ENCODE data around the gene CRISP3.

- TF ChIP-seq YY1 (IDR thresholded peaks at IDR 0.05; ENCODE audit: low read depth) (no peak), FOXM1 (IDR thresholded peaks at IDR 0.05; ENCODE audit: borderline replicate concordance, low read depth) (no peak), CEBPB (IDR thresholded peaks at IDR 0.05) (no peak), REST (IDR thresholded peaks at IDR 0.05; ENCODE audit: low read depth) (no peak), TEAD4 (IDR thresholded peaks at IDR 0.05) (no peak)
Measured at GRCh38 chr6:49739423-49739822, 4.8 kb downstream of the CRISP3 start.

All from Ishikawa (cell line).